HepG2 (cell line): ENCODE measurements around the gene STOML2. TPM values are rescaled to one million over a fixed set of nuclear protein-coding genes. Genes with fewer than 3 reads are reported as not detected.

Source experiments
- BCL3 ChIP-seq: sonication (generic); formaldehyde crosslinking; IDR thresholded peaks from 2 replicates; pipeline ENCODE4 v1.5.1; 2020; ENCODE audit warnings: mild to moderate bottlenecking, missing genetic modification reagents, moderate library complexity
- CCAR2 ChIP-seq: fragments of 200-400 bp; formaldehyde crosslinking; optimal IDR thresholded peaks from 2 replicates; pipeline ENCODE3; 2018; ENCODE audit warnings: low read depth, mild to moderate bottlenecking, low read length, moderate library complexity
- DNMT3B ChIP-seq: conservative IDR thresholded peaks from 2 replicates; pipeline ENCODE4 v1.6.1; 2016; ENCODE audit warnings: missing biosample characterization, control low read depth
- ETV6 ChIP-seq: sonication (generic); formaldehyde crosslinking; conservative IDR thresholded peaks from 2 replicates; pipeline ENCODE4 v1.4.0; 2020; ENCODE audit warnings: missing genetic modification reagents
- GATAD2A ChIP-seq: IDR thresholded peaks from 2 replicates; pipeline ENCODE4 v1.6.1; 2016
- MED1 ChIP-seq: sonication (generic); formaldehyde crosslinking; IDR thresholded peaks from 2 replicates; pipeline ENCODE4 v1.4.0; 2020; ENCODE audit warnings: missing genetic modification reagents
- NFIC ChIP-seq: IDR thresholded peaks from 2 replicates; pipeline ENCODE4 v1.6.1; 2012; ENCODE audit warnings: mild to moderate bottlenecking, low read length, inconsistent platforms
- NPAS2 ChIP-seq: sonication (generic); formaldehyde crosslinking; IDR thresholded peaks from 2 replicates; pipeline ENCODE4 v1.8.0; 2022; ENCODE audit warnings: mild to moderate bottlenecking, missing genetic modification reagents, borderline replicate concordance
- THAP9 ChIP-seq: sonication (generic); formaldehyde crosslinking; IDR thresholded peaks from 2 replicates; pipeline ENCODE4; 2020; ENCODE audit warnings: missing genetic modification reagents, mild to moderate bottlenecking, borderline replicate concordance
- THRA ChIP-seq: sonication (generic); formaldehyde crosslinking; IDR thresholded peaks from 2 replicates; pipeline ENCODE4 v1.4.0; 2020; ENCODE audit warnings: missing genetic modification reagents, borderline replicate concordance
- ZBTB7A ChIP-seq: sonication (generic); formaldehyde crosslinking; IDR thresholded peaks from 2 replicates; pipeline ENCODE4 v1.8.0; 2022; ENCODE audit warnings: mild to moderate bottlenecking, missing genetic modification reagents
- ZIK1 ChIP-seq: sonication (generic); formaldehyde crosslinking; IDR thresholded peaks from 2 replicates; pipeline ENCODE4 v1.5.0; 2020; ENCODE audit warnings: mild to moderate bottlenecking, low read depth, missing genetic modification reagents, borderline replicate concordance
- ZNF280B ChIP-seq: sonication (generic); formaldehyde crosslinking; IDR thresholded peaks from 2 replicates; pipeline ENCODE4 v1.5.0; 2020; ENCODE audit warnings: missing genetic modification reagents, mild to moderate bottlenecking, borderline replicate concordance
- ZNF34 ChIP-seq: sonication (generic); formaldehyde crosslinking; IDR thresholded peaks from 2 replicates; pipeline ENCODE4 v1.4.0; 2020; ENCODE audit warnings: mild to moderate bottlenecking, missing genetic modification reagents, borderline replicate concordance
- ZNF430 ChIP-seq: sonication (generic); formaldehyde crosslinking; IDR thresholded peaks from 2 replicates; pipeline ENCODE4 v1.9.0; 2021; ENCODE audit warnings: mild to moderate bottlenecking, missing genetic modification reagents
- ZNF503 ChIP-seq: sonication (generic); formaldehyde crosslinking; IDR thresholded peaks from 2 replicates; pipeline ENCODE4 v1.4.0; 2020; ENCODE audit warnings: missing genetic modification reagents
- polyA plus RNA-seq, 8 experiments: library from polyadenylated mRNA; depleted of rRNA in 3 of 8; stranded (reverse) in 7 of 8; unstranded in 1 of 8; fragments of >200 nt; fragmentation: Illumina TruSeq in 4 of 8; extraction: Trizol in 4 of 8; gene quantifications; 2 replicates each; pipeline versions ENCODE4 v1.2.1 to v1.2.3, GENCODE V29; 2011 to 2016; ENCODE audit warnings: low read depth in 4 of 8, missing spikeins in 1 of 8, mixed read lengths in 1 of 8; ENCODE audit not compliant: insufficient read depth in 1 of 8
- total RNA-seq, 5 experiments: library from RNA; depleted of rRNA; stranded (reverse); fragments of >200 nt; fragmentation: Illumina TruSeq; extraction: Trizol; gene quantifications; 2 replicates each; pipeline ENCODE4 v1.2.3, GENCODE V29; 2016; ENCODE audit warnings: low read depth in 1 of 5

The STOML2 gene
- total and polyA plus RNA-seq, 2 of the 13 experiments (the other 11 are each of a cell fraction or from before 2014, with no cell fraction given) = 245 to 250 TPM

- TF ChIP-seq ZNF280B (CRISPR knock-in tag) = 0 out of 2 replicates have a peak, but pooled peaks have one; percentile 68
- TF ChIP-seq THRA (CRISPR knock-in tag) = peak; percentile 62; the same call in 1 of the 2 replicates
- TF ChIP-seq THAP9 (CRISPR knock-in tag) = peak; percentile 99
- peak; percentile 12; the same call in 1 of the 2 replicates for TF ChIP-seq ZBTB7A (CRISPR knock-in tag)
- peak; percentile 88 for TF ChIP-seq BCL3 (CRISPR knock-in tag)
- peak; percentile 96 for TF ChIP-seq ZNF34
- TF ChIP-seq ZIK1 (CRISPR knock-in tag) = peak; percentile 49; the same call in 1 of the 2 replicates
- TF ChIP-seq NFIC = peak; percentile 46; the same call in 1 of the 2 replicates
- no peak for TF ChIP-seq NPAS2 (CRISPR knock-in tag)
- TF ChIP-seq ETV6 (CRISPR knock-in tag) = no peak; the same call in 1 of the 2 replicates
- peak; percentile 76 for TF ChIP-seq MED1 (CRISPR knock-in tag)
- no peak for TF ChIP-seq CCAR2
- TF ChIP-seq ZNF430 = peak; percentile 76; the same call in 1 of the 2 replicates
- TF ChIP-seq GATAD2A (CRISPR knock-in tag) = peak; percentile 52; the same call in 1 of the 2 replicates
- TF ChIP-seq DNMT3B (CRISPR knock-in tag) = no peak
- peak; percentile 45; the same call in 1 of the 2 replicates for TF ChIP-seq ZNF503
Observed at GRCh38 chr9:35096035-35096849, 6.7 kb downstream of the STOML2 start, which contains the start of gene PIGO (continued).
